ENCODE data around the gene LY9. TPM values are rescaled to one million over a fixed set of nuclear protein-coding genes. Genes with fewer than 3 reads are reported as not detected.

LY9 gene
- total and polyA plus RNA-seq, 2 of the 13 experiments (the other 11 are each of a cell fraction or from before 2014, with no cell fraction given) = not detected

- ChIA-PET POLR2A (no interaction called here), CTCF (ENCODE audit: low intra/inter-chr PET ratio, low total read pairs) (no interaction called here)
- Histone ChIP-seq H3K36me3 (replicated peaks in 1 of 2; ENCODE audit: control insufficient read depth in 1 of 2, insufficient read depth in 2 of 2, low read length in 2 of 2) (no peaks in the 10 kb centered on the region), H3K4me2 (ENCODE audit: low read depth, low read length) (no peak overlapping the region), H3K79me2 (ENCODE audit: insufficient read depth, low read length) (no peaks in the 10 kb centered on the region), H3K9ac (ENCODE audit: insufficient read depth, low read depth, low read length) (no peak overlapping the region), H4K20me1 (ENCODE audit: insufficient read depth, low read length) (no peaks in the 10 kb centered on the region), H3K27me3 (ENCODE audit: control insufficient read depth in 1 of 2, insufficient read depth in 2 of 2, low read length in 2 of 2) (no peaks in the 10 kb centered on the region; a peak in 1 of 5 replicates), H3K4me3 (replicated peaks in 1 of 3; ENCODE audit: insufficient read depth in 1 of 3, low read depth in 2 of 3, low read length in 3 of 3) (no peak overlapping the region), H3K4me1 (ENCODE audit: insufficient read depth, low read length) (no peaks in the 10 kb centered on the region), H2AFZ (ENCODE audit: low read length) (no peak overlapping the region), H3K9me3 (ENCODE audit: low read length) (peaks cover 12% of the 10 kb centered on the region; the same call in 1 of the 2 replicates), H3K27ac (ENCODE audit: extremely low read length, insufficient read depth, low read length) (no peak overlapping the region)
- no TSS peak for BruUV-seq (replicated peaks)
- 0% methylated on average over 1 of the region's 1 CpG for WGBS (ENCODE audit: low lambda C conversion rate)
- no peak for ATAC-seq
- in situ Hi-C loops (cut with HindIII; ENCODE audit: extremely low pct_ligation_motif_present, low pct_unique_long_range_greater_than_20kb) = no loop called here
- TF ChIP-seq ERF (CRISPR knock-in tag; IDR thresholded peaks at IDR 0.05) (no peak), ZNF414 (CRISPR knock-in tag; IDR thresholded peaks at IDR 0.05) (no peak), ZNF75D (CRISPR knock-in tag; IDR thresholded peaks at IDR 0.05; ENCODE audit: borderline replicate concordance) (no peak), RFX3 (CRISPR knock-in tag; IDR thresholded peaks at IDR 0.05) (no peak), NFE2L1 (CRISPR knock-in tag; IDR thresholded peaks at IDR 0.05; ENCODE audit: borderline replicate concordance) (no peak), ZNF713 (CRISPR knock-in tag; IDR thresholded peaks at IDR 0.05) (no peak), ZFP36 (IDR thresholded peaks at IDR 0.05; ENCODE audit: borderline replicate concordance, low read depth, low read length, partially characterized antibody) (no peak), PCBP2 (optimal IDR thresholded peaks at IDR 0.05; ENCODE audit: low read depth, low read length, poor library complexity, severe bottlenecking) (no peak), ZNF572 (CRISPR knock-in tag; IDR thresholded peaks at IDR 0.05) (no peak), FOXC1 (CRISPR knock-in tag; IDR thresholded peaks at IDR 0.05; ENCODE audit: borderline replicate concordance) (no peak), ZNF275 (CRISPR knock-in tag; IDR thresholded peaks at IDR 0.05; ENCODE audit: borderline replicate concordance) (no peak), CEBPZ (IDR thresholded peaks at IDR 0.05; ENCODE audit: low read length) (no peak), ZBTB14 (CRISPR knock-in tag; IDR thresholded peaks at IDR 0.05) (no peak), ZNF354B (CRISPR knock-in tag; IDR thresholded peaks at IDR 0.05) (no peak)
- intact Hi-C loops (cut with micrococcal nuclease; ENCODE audit: unreplicated experiment) = no loop called here
- DNase-seq (ENCODE audit: low spot score) = no peak
- no peak for FAIRE-seq
Observed at GRCh38 chr1:160806109-160806665, 10.2 kb downstream of the LY9 start.

Data from HepG2 (cell line).